ENCODE data around the gene SAMHD1.
A peak's percentile ranks its signal among the peaks of the same experiment; 100 is the strongest.
"Not testable (repeated sequence)": the region's sequence is repeated elsewhere in the genome, so short reads cannot be mapped to it uniquely, and the experiment has no call there.

Gene SAMHD1

DNA sequence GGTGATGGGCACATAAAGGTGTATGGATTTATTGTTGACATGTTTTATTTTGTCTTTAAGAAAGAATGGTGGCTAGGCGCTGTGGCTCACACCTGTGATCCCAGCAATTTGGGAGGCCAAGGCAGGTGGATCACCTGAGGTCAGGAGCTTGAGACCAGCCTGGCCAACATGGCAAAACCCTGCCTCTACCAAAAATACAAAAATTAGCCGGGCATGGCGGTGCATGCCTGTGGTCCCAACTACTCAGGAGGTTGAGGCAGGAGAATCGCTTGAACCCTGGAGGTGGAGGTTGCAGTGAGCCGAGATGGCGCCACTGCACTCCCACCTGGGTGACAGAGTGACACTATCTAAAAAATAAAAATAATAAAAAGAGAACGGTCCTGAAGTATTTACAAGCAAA is 45.4 kb downstream of the SAMHD1 start:
- not testable (repeated sequence) for DNase-seq

DNA sequence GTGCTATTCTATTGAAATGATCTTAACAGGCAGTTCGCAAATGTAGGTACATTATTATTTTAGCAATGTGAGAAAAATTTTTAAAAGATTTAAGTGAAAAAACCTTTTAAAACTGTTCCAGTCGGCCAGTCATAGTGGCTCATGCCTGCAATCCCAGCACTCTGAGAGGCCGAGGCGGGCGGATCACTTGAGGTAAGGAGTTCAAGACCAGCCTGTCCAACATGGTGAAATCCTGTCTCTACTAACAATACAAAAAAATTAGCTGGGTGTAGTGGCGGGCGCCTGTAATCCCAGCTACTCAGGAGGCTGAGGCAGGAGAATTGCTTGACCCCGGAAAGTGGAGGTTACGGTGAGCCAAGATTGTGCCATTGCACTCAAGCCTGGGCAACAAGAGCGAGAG is 45.9 kb downstream of the SAMHD1 start:
- not testable (repeated sequence) for DNase-seq

DNA sequence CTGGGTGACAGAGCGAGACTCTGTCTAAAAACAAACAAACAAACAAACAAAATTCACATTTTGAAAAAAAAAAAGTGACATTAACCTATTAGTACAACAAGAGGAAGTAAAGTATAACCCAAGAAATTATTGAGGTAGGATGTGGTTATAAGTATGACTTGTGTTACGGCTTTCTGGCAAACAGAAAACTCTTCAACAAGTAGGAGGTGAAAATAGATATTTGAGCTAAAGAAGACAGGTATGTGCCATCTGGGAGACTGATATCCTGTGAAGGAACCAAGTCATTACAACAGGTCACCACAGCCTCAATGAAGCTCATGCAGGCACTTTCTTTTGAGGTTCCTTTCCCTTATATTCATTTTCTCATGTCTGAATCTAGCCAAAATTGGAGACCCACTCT is 46.8 kb downstream of the SAMHD1 start:
- no peak for DNase-seq

DNA sequence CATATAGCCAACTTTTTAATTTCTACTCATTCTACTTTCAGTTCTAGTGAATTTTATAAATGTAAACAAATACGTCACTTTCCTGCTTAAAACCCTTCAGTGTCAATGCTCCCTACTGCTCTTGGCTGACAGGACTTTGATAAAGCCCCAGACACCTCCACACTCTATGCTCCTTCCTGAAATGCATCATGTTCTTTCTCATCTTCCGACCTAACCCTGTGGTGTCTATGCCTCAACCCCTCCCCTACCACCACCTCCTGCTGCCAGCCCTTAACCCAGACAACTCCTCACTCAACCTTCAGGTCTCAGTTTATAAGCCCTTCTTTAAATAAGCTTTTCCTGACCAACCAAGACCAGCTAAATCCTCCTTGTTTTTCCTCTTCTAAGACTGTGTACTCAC is 56.5 kb downstream of the SAMHD1 start:
- DNase-seq: no peak

DNA sequence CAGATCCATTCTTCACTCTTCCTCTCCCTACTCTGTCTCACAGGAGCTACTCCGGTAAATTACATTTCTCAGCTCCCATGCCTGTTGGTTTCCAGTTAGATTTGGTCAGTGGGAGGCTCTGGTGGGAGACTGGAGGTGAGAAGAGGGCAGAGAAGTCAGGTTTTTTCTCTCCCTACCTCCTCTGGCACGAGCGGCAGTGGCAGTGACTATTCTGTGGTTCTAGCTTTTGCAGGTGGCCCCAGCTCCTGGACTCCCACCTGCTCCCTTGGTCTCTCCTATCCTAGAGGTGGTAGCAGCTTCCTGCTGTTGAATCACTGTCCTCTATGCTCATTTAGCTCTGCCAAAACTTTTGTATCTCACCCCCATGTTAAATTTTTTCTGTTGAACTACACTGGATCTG is 57.7 kb downstream of the SAMHD1 start:
- no peak for DNase-seq

- DNase-seq: no peak
These were observed 60.3 kb downstream of the SAMHD1 start for GRCh38 chr20:36891211-36891610.

DNA sequence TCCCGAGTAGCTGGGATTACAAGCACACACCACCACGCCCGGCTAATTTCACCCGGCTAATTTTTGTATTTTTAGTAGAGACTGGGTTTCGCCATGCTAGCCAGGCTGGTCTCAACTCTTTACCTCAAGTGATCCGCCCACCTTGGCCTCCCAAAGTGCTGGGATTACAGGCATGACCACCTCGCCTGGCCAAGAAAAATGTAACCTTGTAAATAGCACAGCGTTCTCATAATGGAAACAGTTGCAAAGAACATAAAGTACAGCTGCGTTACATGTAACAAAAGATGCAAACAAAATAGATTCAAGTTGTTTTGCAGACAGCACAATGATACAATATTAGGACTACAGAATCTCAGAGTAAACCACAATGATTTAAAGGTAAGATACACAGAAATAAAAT is 60.9 kb downstream of the SAMHD1 start:
- no peak for DNase-seq

- DNase-seq: no peak
These were observed 62.5 kb downstream of the SAMHD1 start for GRCh38 chr20:36888880-36889516.

- no peak for DNase-seq
These were observed 63.8 kb downstream of the SAMHD1 start for GRCh38 chr20:36887752-36888090.

GRCh38 chr20:36886859-36887751 is 64.4 kb downstream of the SAMHD1 start:
- DNase-seq: peak; percentile 93

DNA sequence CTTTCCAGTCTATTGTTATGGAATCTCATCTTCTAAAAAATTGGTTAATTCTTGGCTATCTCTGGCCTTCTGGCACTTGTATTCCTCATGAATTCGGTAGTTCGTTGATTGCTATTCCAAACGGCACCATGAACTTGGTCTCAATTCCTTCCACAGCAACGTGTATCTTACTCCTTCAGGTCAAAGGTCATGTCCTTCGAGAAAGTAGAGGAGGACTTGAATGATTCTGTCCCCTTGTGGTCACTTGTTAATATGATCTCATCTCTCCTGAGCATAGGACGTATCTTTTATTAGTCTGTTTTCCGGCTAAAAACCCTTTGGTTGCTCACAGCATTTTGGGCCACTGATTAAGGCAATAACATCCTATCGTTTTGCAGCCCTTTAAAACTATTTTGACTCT is 66.2 kb downstream of the SAMHD1 start:
- DNase-seq: no peak

DNA sequence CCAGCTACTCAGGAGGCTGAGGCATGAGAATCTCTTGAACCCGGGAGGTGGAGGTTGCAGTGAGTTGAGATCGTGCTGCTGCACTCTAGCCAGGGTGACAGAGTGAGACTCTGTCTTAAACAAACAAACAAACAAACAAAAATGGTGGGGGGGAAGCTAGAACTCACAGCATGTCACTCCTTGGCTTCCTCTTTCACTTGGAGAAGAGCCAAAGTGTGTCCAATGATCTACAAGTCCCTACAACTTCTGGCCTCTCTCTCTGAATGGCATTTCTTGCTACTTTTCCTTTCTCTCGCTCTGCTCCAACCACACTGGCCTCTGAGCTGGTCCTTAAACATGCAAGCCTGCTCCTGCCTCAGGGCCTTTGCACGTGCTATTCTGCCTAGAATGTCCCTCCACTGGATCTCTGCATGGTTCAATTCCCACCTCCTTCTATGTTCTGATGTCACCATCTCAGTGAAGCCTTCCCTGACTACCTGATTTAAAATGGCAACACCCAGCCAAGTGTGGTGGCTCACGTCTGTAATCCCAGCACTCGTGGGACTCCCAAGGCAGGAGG is 67.5 kb downstream of the SAMHD1 start:
- no peak for DNase-seq

- DNase-seq: peak; percentile 56
These were observed 69.6 kb downstream of the SAMHD1 start for GRCh38 chr20:36881888-36882287.

DNA sequence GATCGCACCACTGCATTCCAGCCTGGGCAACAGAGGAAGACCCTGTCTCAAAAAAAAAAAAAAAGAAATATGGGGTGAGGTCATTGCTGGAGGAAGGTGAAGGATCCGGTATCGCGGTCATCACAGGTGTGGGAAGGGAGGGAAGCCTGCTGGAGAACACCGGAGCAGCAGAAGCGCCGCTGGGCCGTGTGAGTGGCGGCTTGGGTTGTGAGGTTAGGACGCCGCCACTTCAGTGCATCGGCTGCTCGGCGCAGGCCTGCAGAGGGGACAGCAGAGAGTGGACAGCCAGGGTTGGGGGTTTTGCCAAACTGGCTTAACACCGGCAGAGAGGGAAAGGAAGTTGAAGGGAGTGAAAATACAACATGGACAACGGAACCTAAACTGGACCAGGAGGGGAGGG is 70.2 kb downstream of the SAMHD1 start:
- no peak for DNase-seq

DNA sequence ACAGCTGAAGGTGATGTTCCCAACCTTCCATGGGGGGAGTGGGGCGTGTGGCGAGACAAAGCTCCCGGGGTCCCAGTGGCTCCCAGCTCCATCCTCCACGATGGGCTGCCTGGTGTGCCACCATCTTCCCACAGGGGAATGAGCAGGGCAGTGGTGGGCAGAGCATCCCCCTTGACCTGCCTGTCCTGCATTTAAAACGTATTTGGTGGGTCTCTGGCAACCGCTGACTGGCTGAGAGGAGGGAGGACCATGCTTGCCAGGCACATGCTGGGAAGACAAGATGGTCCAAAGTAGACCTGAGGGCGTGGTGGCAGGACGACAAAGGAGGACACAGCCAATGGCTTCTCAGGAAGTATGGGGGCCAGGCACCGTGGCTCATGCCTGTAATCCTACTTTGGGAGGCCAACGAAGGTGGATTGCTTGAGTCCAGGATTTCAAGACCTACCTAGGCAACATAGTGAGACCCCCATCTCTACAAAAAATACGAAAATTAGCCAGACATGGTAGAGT is 70.7 kb downstream of the SAMHD1 start:
- DNase-seq: no peak

GRCh38 chr20:36878941-36879340 is 72.6 kb downstream of the SAMHD1 start:
- no peak for DNase-seq

GRCh38 chr20:36876473-36876833 is 75.1 kb downstream of the SAMHD1 start:
- no peak for DNase-seq

DNA sequence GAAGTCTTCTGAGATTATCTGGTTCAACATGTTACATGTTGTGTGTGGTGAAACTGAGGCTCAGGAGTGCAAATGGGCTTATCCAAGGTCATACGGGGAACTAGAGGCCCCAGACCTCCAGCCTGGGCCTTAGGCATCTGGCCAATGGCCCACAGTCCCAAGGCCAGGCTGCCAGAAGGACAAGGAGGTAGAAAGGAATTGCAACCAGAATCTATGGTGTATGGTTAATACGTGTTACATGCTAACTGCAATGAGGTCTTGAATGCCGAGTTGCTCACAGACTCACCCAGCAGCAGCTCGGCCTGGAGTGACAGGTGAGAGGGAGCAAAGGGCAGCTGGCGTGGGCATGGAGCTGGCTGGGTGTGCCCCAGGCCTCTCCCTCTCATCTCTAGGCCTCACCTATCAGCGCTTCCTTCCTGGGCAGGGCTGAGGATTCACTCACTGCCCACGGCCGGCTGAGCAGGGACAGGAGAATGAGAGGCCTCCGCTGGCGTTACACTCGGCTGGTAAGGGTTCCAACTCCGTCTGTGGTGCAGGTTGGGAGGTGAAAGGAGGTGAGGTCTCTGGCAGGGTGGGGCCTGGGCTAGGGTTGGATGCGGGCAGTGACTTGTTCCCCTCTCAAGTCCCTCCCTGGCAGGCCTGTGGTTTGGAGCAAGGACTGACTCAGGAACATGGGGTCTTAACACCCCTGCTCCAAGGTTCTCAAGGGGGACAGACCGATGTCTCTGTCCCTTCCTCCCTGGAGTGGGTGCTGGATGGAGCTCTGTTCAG is 75.6 kb downstream of the SAMHD1 start, which contains the start of gene TLDC2:
TLDC2 (plus strand) TSS at position 437 of the 771 bp plus-strand sequence; CDS start at position 474, 37 bp downstream.
- peak; percentile 79 for DNase-seq

DNA sequence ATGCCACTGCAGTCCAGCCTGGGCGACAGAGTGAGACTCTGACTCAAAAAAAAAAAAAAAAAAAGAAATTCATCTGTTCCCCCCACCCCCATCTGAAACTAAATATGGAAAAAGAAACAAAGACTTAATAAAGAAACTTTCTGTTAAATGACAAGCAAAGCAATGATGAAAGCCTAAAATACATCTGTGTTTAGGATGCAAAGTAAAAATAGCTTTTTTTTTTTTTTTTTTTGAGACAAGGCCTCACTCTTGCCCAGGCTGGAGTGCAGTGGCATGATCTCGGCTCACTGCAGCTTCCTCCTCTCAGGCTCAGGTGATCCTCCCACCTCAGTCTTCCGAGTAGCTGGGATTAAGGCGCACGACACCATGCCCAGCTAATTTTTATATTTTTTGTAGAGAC is 76.4 kb downstream of the SAMHD1 start:
- DNase-seq: not testable (repeated sequence)

DNA sequence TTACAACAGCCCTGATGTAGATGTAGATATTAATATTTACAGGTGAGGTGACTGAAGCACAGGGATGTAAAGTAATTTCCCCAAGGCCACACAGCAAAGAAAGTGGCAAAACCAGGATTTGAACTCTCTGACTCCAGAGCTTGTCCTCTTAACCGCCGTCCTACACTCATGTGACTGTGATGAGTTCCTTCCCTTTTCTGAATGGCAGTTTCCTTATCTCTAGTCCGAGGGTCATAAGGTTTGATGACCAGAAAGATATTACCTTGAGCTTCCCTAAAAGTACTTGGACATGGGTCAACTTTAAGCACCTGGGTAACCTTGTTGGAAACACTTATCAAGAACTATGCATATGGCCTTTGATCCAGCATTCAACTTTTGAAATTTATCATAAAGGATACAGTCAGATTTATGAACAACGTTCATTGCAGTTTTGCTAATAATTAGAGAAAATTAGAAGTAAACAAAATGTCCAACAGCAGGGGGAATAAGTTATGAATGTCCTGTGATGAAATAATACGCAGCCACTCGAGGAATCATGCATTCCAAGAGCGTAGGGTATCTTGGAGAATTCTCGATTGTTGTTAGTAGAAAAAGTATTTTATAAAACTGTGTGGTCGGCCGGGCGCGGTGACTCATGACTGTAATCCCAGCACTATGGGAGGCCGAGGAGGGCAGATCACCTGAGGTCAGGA is 77.9 kb downstream of the SAMHD1 start:
- no peak for DNase-seq

DNA sequence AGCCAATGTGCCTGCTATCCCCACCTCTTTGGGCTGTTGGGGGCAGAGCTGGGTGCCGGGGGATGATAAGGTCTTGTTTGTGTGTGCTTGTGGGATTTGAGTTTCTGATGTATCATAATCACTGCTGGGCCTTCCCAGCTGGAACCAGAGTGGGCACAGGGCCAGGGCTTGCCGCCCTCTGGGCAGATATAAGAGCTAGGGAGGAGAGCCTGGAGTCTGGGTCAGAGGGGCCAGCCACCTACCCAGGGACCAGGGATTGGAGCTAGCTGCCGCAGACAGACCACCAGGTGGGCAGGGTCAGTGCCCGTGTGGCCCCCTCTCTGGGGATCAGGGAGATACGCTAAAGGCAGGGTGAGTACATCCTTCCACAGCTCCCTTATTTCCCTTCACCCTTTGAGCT is 78.7 kb downstream of the SAMHD1 start:
- no peak for DNase-seq
